Glutamatergic neuron (in vitro differentiated cells): ENCODE measurements around the gene ABHD6. TPM values are rescaled to one million over a fixed set of nuclear protein-coding genes. Genes with fewer than 3 reads are reported as not detected.

ENCODE experiments used
- DNase-seq: peaks from one replicate; pipeline ENCODE4 v3.0.0; 2022
- H3K27ac Mint-ChIP-seq: one replicate; pipeline ENCODE4 v1.8.0; 2020; ENCODE audit warnings: mild to moderate bottlenecking, mixed read lengths, inconsistent platforms; ENCODE audit not compliant: unreplicated experiment
- H3K27me3 Mint-ChIP-seq: one replicate; pipeline ENCODE4 v1.8.0; 2020; ENCODE audit warnings: mild to moderate bottlenecking, moderate library complexity, mixed read lengths, inconsistent platforms; ENCODE audit not compliant: unreplicated experiment
- H3K36me3 Mint-ChIP-seq: one replicate; pipeline ENCODE4 v1.8.0; 2020; ENCODE audit warnings: mild to moderate bottlenecking, mixed read lengths, inconsistent platforms; ENCODE audit not compliant: unreplicated experiment
- H3K4me1 Mint-ChIP-seq: one replicate; pipeline ENCODE4 v1.8.0; 2020; ENCODE audit warnings: mild to moderate bottlenecking, low read depth, mixed read lengths, inconsistent platforms; ENCODE audit not compliant: unreplicated experiment
- H3K4me3 Mint-ChIP-seq: one replicate; pipeline ENCODE4 v1.8.0; 2020; ENCODE audit warnings: mild to moderate bottlenecking, mixed read lengths, inconsistent platforms; ENCODE audit not compliant: unreplicated experiment
- H3K9me3 Mint-ChIP-seq: one replicate; pipeline ENCODE4 v1.8.0; 2020; ENCODE audit warnings: mild to moderate bottlenecking, moderate library complexity, mixed read lengths, inconsistent platforms; ENCODE audit not compliant: unreplicated experiment
- total RNA-seq: library from RNA; stranded (reverse); fragmentation: NEBNext Ultra II Directional; extraction: Animal tissue kit (Norgen Biotek cat#: 25700); gene quantifications from one replicate; pipeline ENCODE4 v1.2.1, GENCODE V29; 2021; ENCODE audit not compliant: unreplicated experiment
- TF ChIP-seq, protein P1 (sequence below): fragments of 200-600 bp; sonication (generic); IDR thresholded peaks from one replicate; pipeline ENCODE4 v1.5.0; 2021; ENCODE audit not compliant: partially characterized antibody, unreplicated experiment

ABHD6 gene
- total RNA-seq, 1 donor from 2014 or later = 46.0 TPM

GRCh38 chr3:58307639-58308215 is 70.1 kb downstream of the ABHD6 start:
- peaks cover 2% of the 10 kb centered on the region for H3K9me3 Mint-ChIP-seq
- no peak for DNase-seq
- H3K4me1 Mint-ChIP-seq = peaks cover 3% of the 10 kb centered on the region
- H3K27me3 Mint-ChIP-seq = peaks cover 14% of the 10 kb centered on the region
- no peak overlapping the region for H3K27ac Mint-ChIP-seq
- H3K4me3 Mint-ChIP-seq = peak overlapping the region; percentile 95
- no peaks in the 10 kb centered on the region for H3K36me3 Mint-ChIP-seq
- TF ChIP-seq, protein P1, sequence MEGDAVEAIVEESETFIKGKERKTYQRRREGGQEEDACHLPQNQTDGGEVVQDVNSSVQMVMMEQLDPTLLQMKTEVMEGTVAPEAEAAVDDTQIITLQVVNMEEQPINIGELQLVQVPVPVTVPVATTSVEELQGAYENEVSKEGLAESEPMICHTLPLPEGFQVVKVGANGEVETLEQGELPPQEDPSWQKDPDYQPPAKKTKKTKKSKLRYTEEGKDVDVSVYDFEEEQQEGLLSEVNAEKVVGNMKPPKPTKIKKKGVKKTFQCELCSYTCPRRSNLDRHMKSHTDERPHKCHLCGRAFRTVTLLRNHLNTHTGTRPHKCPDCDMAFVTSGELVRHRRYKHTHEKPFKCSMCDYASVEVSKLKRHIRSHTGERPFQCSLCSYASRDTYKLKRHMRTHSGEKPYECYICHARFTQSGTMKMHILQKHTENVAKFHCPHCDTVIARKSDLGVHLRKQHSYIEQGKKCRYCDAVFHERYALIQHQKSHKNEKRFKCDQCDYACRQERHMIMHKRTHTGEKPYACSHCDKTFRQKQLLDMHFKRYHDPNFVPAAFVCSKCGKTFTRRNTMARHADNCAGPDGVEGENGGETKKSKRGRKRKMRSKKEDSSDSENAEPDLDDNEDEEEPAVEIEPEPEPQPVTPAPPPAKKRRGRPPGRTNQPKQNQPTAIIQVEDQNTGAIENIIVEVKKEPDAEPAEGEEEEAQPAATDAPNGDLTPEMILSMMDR = peak; percentile 35

DNA sequence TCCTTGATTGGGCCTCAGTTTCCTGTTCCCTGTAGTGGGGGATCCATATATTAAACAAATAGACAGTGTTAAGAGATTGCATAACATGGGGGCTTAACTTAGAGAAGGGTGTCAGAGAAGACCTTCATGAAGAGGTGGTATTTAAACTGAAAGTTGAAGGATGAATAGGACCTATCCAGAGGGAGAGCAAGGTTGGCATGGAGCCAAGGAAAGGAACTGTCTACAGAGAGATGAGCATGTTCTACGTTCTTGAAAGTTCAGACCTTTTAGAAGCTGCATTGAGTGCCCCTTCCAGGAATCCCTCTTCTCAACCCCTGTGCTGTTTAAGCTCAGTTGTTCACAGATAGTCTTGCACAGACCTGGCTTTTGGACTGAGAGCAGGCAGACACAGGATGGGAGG is 71.1 kb downstream of the ABHD6 start:
- Mint-ChIP-seq H3K4me3 (no peak overlapping the region), H3K9me3 (peaks cover 2% of the 10 kb centered on the region), H3K27me3 (peaks cover 14% of the 10 kb centered on the region), H3K36me3 (no peaks in the 10 kb centered on the region), H3K27ac (no peak overlapping the region), H3K4me1 (peaks cover 3% of the 10 kb centered on the region)
- TF ChIP-seq, protein P1 = no peak
- DNase-seq = no peak

GRCh38 chr3:58317811-58318210 is 80.2 kb downstream of the ABHD6 start:
- TF ChIP-seq, protein P1 = no peak
- no peak overlapping the region for H3K4me3 Mint-ChIP-seq
- DNase-seq = no peak
- H3K9me3 Mint-ChIP-seq = no peaks in the 10 kb centered on the region
- H3K36me3 Mint-ChIP-seq = no peaks in the 10 kb centered on the region
- H3K27ac Mint-ChIP-seq = no peak overlapping the region
- no peaks in the 10 kb centered on the region for H3K4me1 Mint-ChIP-seq
- peaks cover 1% of the 10 kb centered on the region for H3K27me3 Mint-ChIP-seq

- no peak for DNase-seq
- Mint-ChIP-seq H3K4me1 (no peaks in the 10 kb centered on the region), H3K4me3 (no peak overlapping the region), H3K36me3 (no peaks in the 10 kb centered on the region), H3K27me3 (peaks cover 1% of the 10 kb centered on the region), H3K27ac (no peak overlapping the region), H3K9me3 (no peaks in the 10 kb centered on the region)
- TF ChIP-seq, protein P1 = no peak
Observed at GRCh38 chr3:58321791-58322190, 84.2 kb downstream of the ABHD6 start.

GRCh38 chr3:58322793-58323192 is 85.2 kb downstream of the ABHD6 start:
- Mint-ChIP-seq H3K27me3 (peaks cover 1% of the 10 kb centered on the region), H3K9me3 (no peaks in the 10 kb centered on the region), H3K36me3 (no peaks in the 10 kb centered on the region), H3K4me1 (no peaks in the 10 kb centered on the region), H3K4me3 (no peak overlapping the region), H3K27ac (no peak overlapping the region)
- TF ChIP-seq, protein P1 = no peak
- DNase-seq = no peak
